Stimulated activated CD4-positive, alpha-beta T cell treated with anti-CD3 and anti-CD28 coated beads, Interleukin-2, amount 100 ng/mL, for 4 hours (primary cell): Measurements from ENCODE around the gene ZDHHC18.

Experiments
- DNase-seq: peaks from one replicate; pipeline ENCODE4 v3.0.0-alpha.2; 2020; ENCODE audit warnings: low read depth

Gene ZDHHC18

DNA sequence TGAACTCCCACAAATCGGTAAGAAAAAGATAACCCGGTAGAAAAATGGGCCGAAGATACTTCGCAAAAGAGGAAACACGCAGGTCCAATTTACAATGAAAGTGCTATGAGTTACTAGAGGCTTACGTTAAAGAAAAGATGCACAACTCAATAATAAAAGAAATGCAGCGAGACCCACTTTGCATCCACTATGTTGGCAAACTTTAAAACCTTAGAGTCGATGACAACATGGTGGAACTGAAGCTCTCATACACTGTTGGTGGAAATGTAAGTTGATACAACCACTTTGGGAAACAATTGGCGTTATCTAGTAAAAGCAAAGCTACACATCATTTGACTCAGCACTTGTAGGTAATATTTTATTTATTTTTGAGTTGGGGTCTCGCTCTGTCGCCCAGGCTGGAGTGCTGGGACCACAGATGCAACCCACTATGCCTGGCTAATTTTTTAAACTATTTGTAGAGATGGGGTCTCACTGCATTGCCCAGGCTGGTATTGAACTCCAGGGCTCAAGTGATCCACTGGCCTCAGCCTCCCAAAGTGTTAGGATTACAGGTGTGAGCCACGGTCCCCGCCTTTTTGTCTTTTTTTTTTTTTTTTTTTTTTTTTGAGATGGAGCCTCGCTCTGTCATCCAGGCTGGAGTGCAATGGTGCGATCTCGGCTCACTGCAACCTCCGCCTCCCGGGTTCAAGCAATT, 74.5 kb downstream of the ZDHHC18 start:
- no peak for DNase-seq
